Ovary (tissue), 3 donors: ENCODE measurements around the gene TAS2R40.

ENCODE experiments used
- CTCF ChIP-seq, 3 donors: fragments of 450-650 bp in 2 of 3; fragments of 200-600 bp in 1 of 3; IDR thresholded peaks; one replicate each; pipeline versions ENCODE4 v1.5.1 to v1.8.0; 2016 to 2022; ENCODE audit warnings: antibody characterized with exemption in 3 of 3, mild to moderate bottlenecking in 1 of 3
- EP300 ChIP-seq: sonication (generic); formaldehyde crosslinking; IDR thresholded peaks from one replicate; pipeline ENCODE4 v1.6.1; 2017; ENCODE audit warnings: antibody characterized with exemption
- POLR2A ChIP-seq: fragments of 450-650 bp; IDR thresholded peaks from one replicate; pipeline ENCODE4 v1.6.1; 2017; ENCODE audit warnings: antibody characterized with exemption, mild to moderate bottlenecking, moderate library complexity
- donor health status: DM: no; HTN: no; CAD: no.

- TF ChIP-seq POLR2A (no peak), CTCF (IDR thresholded peaks at IDR 0.05) (no peak), EP300 (no peak)
Measured at GRCh38 chr7:143256325-143256724, 34.5 kb downstream of the TAS2R40 start.
